ENCODE data around the gene HOMER2. TPM values are rescaled to one million over a fixed set of nuclear protein-coding genes. Genes with fewer than 3 reads are reported as not detected.

The HOMER2 gene
- total RNA-seq, 1 donor from 2014 or later = 16.4 TPM

DNA sequence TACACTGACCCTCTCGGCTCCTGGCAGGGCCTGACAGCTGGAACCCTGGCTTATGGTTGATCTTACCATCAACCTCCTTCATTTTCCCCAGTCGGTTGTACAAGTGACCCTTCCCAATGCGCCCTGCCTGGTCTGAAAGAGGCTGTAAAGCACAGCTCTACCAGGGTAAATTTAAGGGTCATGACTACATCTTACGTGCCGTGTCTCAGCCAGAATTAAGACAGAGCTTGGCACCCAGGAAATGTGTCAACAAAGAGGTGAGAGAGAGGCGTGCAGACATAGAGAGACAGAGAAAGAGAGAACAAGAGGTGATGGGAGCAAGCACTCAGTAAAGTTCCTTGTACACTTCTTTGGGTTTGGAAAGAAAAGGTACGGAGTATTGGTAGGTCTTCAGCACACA, 28.8 kb downstream of the HOMER2 start:
- Histone ChIP-seq H3K4me1 (no peaks in the 10 kb centered on the region), H3K27me3 (no peaks in the 10 kb centered on the region), H3K27ac (no peak overlapping the region), H3K4me3 (no peak overlapping the region), H3K9me3 (no peaks in the 10 kb centered on the region), H3K36me3 (no peaks in the 10 kb centered on the region)
- DNase-seq = no peak
- TF ChIP-seq, protein P1, sequence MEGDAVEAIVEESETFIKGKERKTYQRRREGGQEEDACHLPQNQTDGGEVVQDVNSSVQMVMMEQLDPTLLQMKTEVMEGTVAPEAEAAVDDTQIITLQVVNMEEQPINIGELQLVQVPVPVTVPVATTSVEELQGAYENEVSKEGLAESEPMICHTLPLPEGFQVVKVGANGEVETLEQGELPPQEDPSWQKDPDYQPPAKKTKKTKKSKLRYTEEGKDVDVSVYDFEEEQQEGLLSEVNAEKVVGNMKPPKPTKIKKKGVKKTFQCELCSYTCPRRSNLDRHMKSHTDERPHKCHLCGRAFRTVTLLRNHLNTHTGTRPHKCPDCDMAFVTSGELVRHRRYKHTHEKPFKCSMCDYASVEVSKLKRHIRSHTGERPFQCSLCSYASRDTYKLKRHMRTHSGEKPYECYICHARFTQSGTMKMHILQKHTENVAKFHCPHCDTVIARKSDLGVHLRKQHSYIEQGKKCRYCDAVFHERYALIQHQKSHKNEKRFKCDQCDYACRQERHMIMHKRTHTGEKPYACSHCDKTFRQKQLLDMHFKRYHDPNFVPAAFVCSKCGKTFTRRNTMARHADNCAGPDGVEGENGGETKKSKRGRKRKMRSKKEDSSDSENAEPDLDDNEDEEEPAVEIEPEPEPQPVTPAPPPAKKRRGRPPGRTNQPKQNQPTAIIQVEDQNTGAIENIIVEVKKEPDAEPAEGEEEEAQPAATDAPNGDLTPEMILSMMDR (IDR thresholded peaks at IDR 0.05) = no peak
- ATAC-seq = no peak
- intact Hi-C loops (cut with DNase I) = no loop called here

DNA sequence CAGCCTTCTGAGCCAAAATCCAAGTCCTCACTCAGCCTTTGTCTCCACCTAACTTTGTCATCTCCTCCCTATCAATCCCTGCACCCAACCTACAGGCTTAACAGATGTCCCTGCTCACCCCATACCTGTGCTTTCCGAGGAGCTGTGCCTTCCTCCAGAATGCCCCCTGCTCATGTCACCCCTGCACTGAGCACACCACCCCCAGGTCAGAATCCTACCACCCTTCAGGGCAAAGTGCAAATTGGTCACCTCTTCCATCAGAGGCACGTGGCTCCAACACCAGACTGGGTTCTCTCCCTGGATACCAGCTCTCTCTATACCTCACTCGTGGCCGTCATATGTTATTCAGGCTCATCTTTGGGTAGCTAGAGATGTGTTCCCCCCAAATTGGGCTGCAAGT, 29.8 kb downstream of the HOMER2 start:
- no peak for DNase-seq
- no peak for ATAC-seq

DNA sequence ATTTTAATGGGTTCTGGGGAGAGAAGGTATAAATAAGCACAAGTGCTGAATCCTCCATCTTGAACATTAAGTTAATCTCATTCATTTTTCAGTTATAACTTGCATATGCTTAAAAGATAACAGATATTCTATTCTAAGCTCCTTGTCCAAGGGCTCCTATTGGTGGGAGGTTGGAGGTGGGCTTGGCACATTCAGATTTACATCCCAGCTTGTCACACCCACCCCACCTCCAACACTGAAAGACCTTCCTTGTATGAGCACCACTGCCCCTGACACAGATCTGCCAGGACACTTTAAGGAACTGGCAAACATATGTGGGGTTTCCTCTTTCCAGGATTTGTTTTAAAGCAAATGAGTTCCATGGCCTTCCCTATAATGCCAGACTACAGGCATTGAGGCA, 30.6 kb downstream of the HOMER2 start:
- no peaks in the 10 kb centered on the region for H3K9me3 ChIP-seq
- TF ChIP-seq, protein P1 (IDR thresholded peaks at IDR 0.05) = no peak
- H3K27ac ChIP-seq = no peak overlapping the region
- no peaks in the 10 kb centered on the region for H3K36me3 ChIP-seq
- ATAC-seq = no peak
- intact Hi-C loops (cut with DNase I) = no loop called here
- DNase-seq = no peak
- H3K27me3 ChIP-seq = no peaks in the 10 kb centered on the region
- no peak overlapping the region for H3K4me3 ChIP-seq
- no peaks in the 10 kb centered on the region for H3K4me1 ChIP-seq

More for the DNA sequence above, 29.8 kb downstream of the HOMER2 start:
- Histone ChIP-seq H3K9me3 (no peaks in the 10 kb centered on the region), H3K4me3 (no peak overlapping the region), H3K27me3 (no peaks in the 10 kb centered on the region), H3K27ac (no peak overlapping the region), H3K36me3 (no peaks in the 10 kb centered on the region), H3K4me1 (no peaks in the 10 kb centered on the region)
- intact Hi-C loops (cut with DNase I) = no loop called here
- TF ChIP-seq, protein P1 (IDR thresholded peaks at IDR 0.05) = no peak

DNA sequence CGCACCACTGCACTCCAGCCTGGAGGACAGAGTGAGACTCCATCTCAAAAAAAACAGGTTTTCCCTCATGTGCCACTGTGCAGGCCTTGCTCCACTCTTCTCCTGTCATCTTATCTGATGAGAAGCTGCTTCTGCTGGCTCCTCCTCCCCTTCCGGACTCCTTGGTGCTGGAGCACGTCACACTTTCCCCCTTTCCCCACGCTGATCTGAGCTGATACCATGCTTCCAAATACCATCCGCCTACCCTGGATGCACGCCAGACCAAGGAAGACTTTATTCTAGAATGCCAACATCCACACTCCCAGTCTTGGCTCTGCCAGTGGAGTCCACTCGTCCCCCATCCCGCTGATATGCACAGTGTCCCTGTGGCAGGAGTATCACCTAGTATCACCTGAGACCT, 31.3 kb downstream of the HOMER2 start:
- intact Hi-C loops (cut with DNase I) = no loop called here
- no peaks in the 10 kb centered on the region for H3K9me3 ChIP-seq
- DNase-seq (no peak), ATAC-seq (no peak)
- H3K4me1 ChIP-seq = no peaks in the 10 kb centered on the region
- TF ChIP-seq, protein P1 (IDR thresholded peaks at IDR 0.05) = no peak
- no peaks in the 10 kb centered on the region for H3K36me3 ChIP-seq
- no peak overlapping the region for H3K27ac ChIP-seq
- H3K27me3 ChIP-seq = no peaks in the 10 kb centered on the region
- H3K4me3 ChIP-seq = no peak overlapping the region

DNA sequence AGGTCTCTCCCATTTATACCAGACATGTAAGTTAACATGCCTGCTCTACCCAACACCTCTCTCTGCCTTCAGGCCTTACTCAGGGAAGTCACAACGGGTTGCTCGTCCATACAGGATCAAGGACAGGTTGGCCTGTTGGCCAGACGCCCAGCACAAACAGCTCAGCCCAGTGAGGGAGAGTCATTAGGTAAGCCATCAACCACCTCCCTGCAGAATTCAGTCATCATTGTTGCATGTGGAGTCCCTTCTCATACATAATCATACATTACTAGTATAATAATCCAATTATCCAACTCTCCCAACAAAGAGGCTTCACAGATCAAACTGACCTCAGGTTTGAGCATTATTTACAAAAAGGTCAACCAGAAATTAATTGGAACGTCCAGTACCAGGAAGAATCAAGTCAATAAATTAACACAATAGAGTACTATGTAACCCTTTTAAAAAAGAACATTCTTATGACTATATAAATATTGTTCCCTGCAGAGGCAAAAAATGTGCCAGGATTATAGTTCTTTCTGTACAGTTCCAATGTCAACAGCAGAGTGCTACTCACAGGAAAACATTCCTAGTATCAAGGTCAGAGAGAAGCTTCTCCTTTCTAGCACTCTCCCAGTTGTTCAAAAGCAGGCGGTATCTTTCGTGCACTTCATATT, 33.2 kb downstream of the HOMER2 start:
- intact Hi-C loops (cut with DNase I) = no loop called here
- no peak overlapping the region for H3K27ac ChIP-seq
- DNase-seq = peak; percentile 73
- H3K4me1 ChIP-seq = no peaks in the 10 kb centered on the region
- no peak overlapping the region for H3K4me3 ChIP-seq
- no peaks in the 10 kb centered on the region for H3K9me3 ChIP-seq
- H3K36me3 ChIP-seq = no peaks in the 10 kb centered on the region
- TF ChIP-seq, protein P1 (IDR thresholded peaks at IDR 0.05) = no peak
- H3K27me3 ChIP-seq = no peaks in the 10 kb centered on the region
- peak; percentile 77 for ATAC-seq

All from upper lobe of right lung (tissue), 1 donor.